Measurements from ENCODE around the gene EDNRB.

The EDNRB gene

DNA sequence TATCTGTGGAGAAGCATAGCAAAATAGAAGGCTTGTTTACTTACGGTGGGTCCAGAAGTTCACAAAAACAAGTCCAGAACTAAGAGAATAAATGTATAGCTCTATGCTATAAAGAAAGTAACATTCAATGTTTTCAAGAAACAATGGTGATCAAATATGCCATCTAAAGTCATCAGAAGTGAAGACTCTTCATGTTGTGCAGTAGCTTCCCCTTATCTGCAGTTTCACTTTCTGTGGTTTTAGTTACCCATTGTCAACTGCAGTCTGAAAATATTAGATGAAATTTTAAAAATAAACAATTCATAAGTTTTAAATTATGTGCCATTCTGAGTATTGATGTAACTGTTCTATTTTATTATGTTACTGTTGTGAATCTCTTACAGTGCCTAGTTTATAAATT is 72.5 kb downstream of the EDNRB start:
- ATAC-seq (replicated peaks) (no peak), DNase-seq (no peak)
- no peak overlapping the region for H3K27ac Mint-ChIP-seq
- no peak overlapping the region for H3K4me3 Mint-ChIP-seq
- H3K4me1 Mint-ChIP-seq = no peaks in the 10 kb centered on the region
- H3K9me3 Mint-ChIP-seq = peaks cover 0 to 3% of the 10 kb centered on the region in 2 donors
- H3K36me3 Mint-ChIP-seq = no peaks in the 10 kb centered on the region
- no peaks in the 10 kb centered on the region for H3K27me3 Mint-ChIP-seq

Measured in stimulated activated naive B cell treated with anti-CD40 and anti-IgM and Interleukin-4, amounts not matched to agents 10 μg/mL and 1 μg/mL and 100 μg/mL, for 72 hours (primary cell).